K562 (cell line): ENCODE data around the gene HSD17B8. TPM values are rescaled to one million over a fixed set of nuclear protein-coding genes. Genes with fewer than 3 reads are reported as not detected.
A peak's percentile ranks its signal among the peaks of the same experiment; 100 is the strongest.

Experiments
- CBX1 ChIP-seq: sonication (generic); IDR thresholded peaks from 2 replicates; pipeline ENCODE4 v1.6.1; 2016; ENCODE audit warnings: antibody characterized with exemption, low read depth, mild to moderate bottlenecking
- FOXA3 ChIP-seq, 2 experiments: fragments of 450-650 bp in 1 of 2; sonication (generic) in 1 of 2; formaldehyde crosslinking; IDR thresholded peaks in 1 of 2; conservative IDR thresholded peaks in 1 of 2; 2 replicates each; pipeline versions ENCODE4 v1.4.0 to v1.8.0; 2020 to 2022; ENCODE audit warnings: mild to moderate bottlenecking in 2 of 2, missing genetic modification reagents in 1 of 2
- HDAC8 ChIP-seq: fragments of 450-650 bp; IDR thresholded peaks from 2 replicates; pipeline ENCODE4 v1.6.1; 2016; ENCODE audit warnings: mild to moderate bottlenecking, missing genetic modification characterization, moderate library complexity, missing compliant biosample characterization
- IFI16 ChIP-seq: fragments of 250-450 bp; sonication (Bioruptor Pico); IDR thresholded peaks from 2 replicates; pipeline ENCODE4 v2.1.2; 2022; ENCODE audit warnings: mild to moderate bottlenecking, inconsistent platforms
- KDM5B ChIP-seq: fragments of 200-600 bp; sonication (generic); IDR thresholded peaks from 2 replicates; pipeline ENCODE4 v1.6.1; 2012; ENCODE audit warnings: low read depth, mild to moderate bottlenecking, moderate library complexity, low read length, control low read depth, inconsistent platforms; ENCODE audit not compliant: insufficient replicate concordance
- MNT ChIP-seq, 2 experiments: fragments of 450-650 bp; conservative IDR thresholded peaks; 2 replicates each; pipeline ENCODE4 v1.6.1; 2017; ENCODE audit warnings: mild to moderate bottlenecking in 2 of 2, moderate library complexity in 2 of 2
- NCOA1 ChIP-seq: fragments of 450-650 bp; IDR thresholded peaks from 2 replicates; pipeline ENCODE4 v1.6.1; 2016; ENCODE audit warnings: low read depth
- NONO ChIP-seq, 2 experiments: fragments of 200-400 bp in 1 of 2; fragments of 450-650 bp in 1 of 2; formaldehyde crosslinking in 1 of 2; IDR thresholded peaks; 2 replicates each; pipeline ENCODE4 v1.6.1; 2017; ENCODE audit warnings: low read depth in 2 of 2, mild to moderate bottlenecking in 2 of 2, moderate library complexity in 2 of 2, low read length in 1 of 2
- NR2F6 ChIP-seq: fragments of 450-650 bp; formaldehyde crosslinking; IDR thresholded peaks from 2 replicates; pipeline ENCODE4 v1.4.0; 2020; ENCODE audit warnings: mild to moderate bottlenecking
- NUFIP1 ChIP-seq: fragments of 450-650 bp; IDR thresholded peaks from 2 replicates; pipeline ENCODE4 v1.6.1; 2018; ENCODE audit not compliant: partially characterized antibody
- PHB ChIP-seq: fragments of 250-450 bp; sonication (Bioruptor Pico); IDR thresholded peaks from 2 replicates; pipeline ENCODE4 v1.5.0; 2021
- POLR2A ChIP-seq: fragments of 450-650 bp; conservative IDR thresholded peaks from 2 replicates; pipeline ENCODE4 v1.6.1; 2016
- PTTG1 ChIP-seq: fragments of 450-650 bp; IDR thresholded peaks from 2 replicates; pipeline ENCODE4 v1.6.1; 2016; ENCODE audit warnings: low read depth, mild to moderate bottlenecking, missing genetic modification characterization, missing compliant biosample characterization
- SP1 ChIP-seq: sonication (generic); formaldehyde crosslinking; IDR thresholded peaks from 2 replicates; pipeline ENCODE4 v1.8.1; 2022; ENCODE audit warnings: mild to moderate bottlenecking, missing genetic modification reagents
- ZC3H8 ChIP-seq: fragments of 450-650 bp; IDR thresholded peaks from 2 replicates; pipeline ENCODE4 v1.6.1; 2017
- ZNF197 ChIP-seq: fragments of 200-800 bp; sonication (Bioruptor generic); IDR thresholded peaks from 2 replicates; pipeline ENCODE4 v1.6.1; 2016; ENCODE audit warnings: low read depth, missing genetic modification characterization, missing compliant biosample characterization
- ZNF436 ChIP-seq: fragments of 250-450, 450-650 bp; sonication (Bioruptor Pico); formaldehyde crosslinking; IDR thresholded peaks from 2 replicates; pipeline ENCODE4 v1.7.0; 2020; ENCODE audit warnings: mild to moderate bottlenecking
- ZNF444 ChIP-seq: fragments of 250-450 bp; sonication (Bioruptor Pico); IDR thresholded peaks from 2 replicates; pipeline ENCODE4 v1.4.0; 2020; ENCODE audit warnings: mild to moderate bottlenecking, moderate library complexity
- ZNF584 ChIP-seq: fragments of 200-800 bp; sonication (Bioruptor generic); IDR thresholded peaks from 2 replicates; pipeline ENCODE4 v1.6.1; 2016; ENCODE audit warnings: low read depth, mild to moderate bottlenecking, missing genetic modification characterization, missing compliant biosample characterization
- ZNF707 ChIP-seq: fragments of 250-450 bp; sonication (Bioruptor Pico); conservative IDR thresholded peaks from 2 replicates; pipeline ENCODE4 v1.8.0; 2022; ENCODE audit warnings: inconsistent platforms, mild to moderate bottlenecking, moderate library complexity
- polyA plus RNA-seq, 8 experiments: library from polyadenylated mRNA; depleted of rRNA in 4 of 8; stranded (reverse) in 5 of 8; unstranded in 3 of 8; fragments of >200 nt; fragmentation: Nextera tagmentation in 2 of 8; fragmentation: Illumina TruSeq in 1 of 8; extraction: Ambion mirVana in 2 of 8; extraction: Trizol in 1 of 8; gene quantifications; 2 replicates each; pipeline versions ENCODE4 v1.2.1 to v1.2.3, GENCODE V29; 2011 to 2014; ENCODE audit warnings: inconsistent platforms in 1 of 8, missing spikeins in 1 of 8
- total RNA-seq, 7 experiments: library from RNA; depleted of rRNA in 6 of 7; stranded (reverse); fragments of >200 nt in 6 of 7; fragmentation: Illumina TruSeq in 2 of 7; extraction: Trizol in 2 of 7; gene quantifications; 2 replicates each; pipeline versions ENCODE4 v1.2.1 to v1.2.3, GENCODE V29; 2011 to 2021; ENCODE audit warnings: low replicate concordance in 1 of 7
- TF ChIP-seq, protein P1 (sequence below), 2 experiments: IDR thresholded peaks in 1 of 2; conservative IDR thresholded peaks in 1 of 2; 2 replicates each; pipeline ENCODE4 v1.6.1; 2016; ENCODE audit warnings: low read depth in 2 of 2, mild to moderate bottlenecking in 1 of 2, missing compliant biosample characterization in 1 of 2, missing genetic modification characterization in 1 of 2, moderate library complexity in 1 of 2
- TF ChIP-seq, protein P2 (sequence below): fragments of 450-650 bp; IDR thresholded peaks from 2 replicates; pipeline ENCODE4 v1.6.1; 2016; ENCODE audit warnings: borderline replicate concordance

Gene HSD17B8
- total and polyA plus RNA-seq, 9 of the 15 experiments (the other 6 are each of a cell fraction or from before 2014, with no cell fraction given): 3.7 to 35.2 (median 14.2) TPM

DNA sequence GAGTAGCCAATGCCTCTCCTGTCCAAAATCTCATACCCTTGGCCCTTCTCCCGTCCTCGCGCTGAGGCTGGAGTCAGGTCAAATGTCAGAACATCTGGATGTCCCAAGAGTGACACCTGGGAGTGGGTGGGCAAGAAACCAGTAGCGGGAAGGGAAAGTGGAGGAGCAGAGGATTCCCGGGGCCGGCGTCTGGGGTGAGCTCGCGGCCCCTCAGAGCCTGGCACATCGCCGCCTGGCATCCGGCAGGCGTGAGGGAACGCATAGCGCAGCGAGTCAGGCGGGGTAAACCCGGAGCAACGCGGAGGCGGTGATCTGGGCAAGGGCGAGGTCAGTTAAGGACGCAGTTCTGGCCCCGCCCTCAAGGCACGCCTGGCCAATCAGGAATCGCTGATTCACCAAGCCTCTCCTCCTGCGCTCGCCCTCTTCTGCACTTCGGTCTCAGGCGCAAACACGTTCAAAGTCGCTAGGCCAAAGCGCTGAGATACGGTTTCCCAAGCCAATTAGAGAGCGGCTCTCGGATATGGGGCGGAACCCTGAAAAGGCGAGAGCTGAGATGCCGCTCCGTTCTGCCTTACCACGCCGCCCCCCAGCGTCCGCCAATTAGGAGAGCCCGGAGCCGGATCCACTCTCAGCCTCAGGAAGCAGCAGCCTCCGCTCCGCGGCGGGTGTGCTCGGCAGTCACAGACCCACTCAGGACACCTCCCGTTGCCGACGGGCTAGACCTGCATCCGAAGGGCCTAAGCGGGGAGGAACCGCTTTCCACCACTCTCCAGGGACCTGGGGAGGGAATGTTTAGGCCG, 44.7 kb downstream of the HSD17B8 start (continued):
- TF ChIP-seq MNT (conservative IDR thresholded peaks at IDR 0.05) (peak; percentile 49 to 78), FOXA3 (CRISPR knock-in tag; conservative IDR thresholded peaks at IDR 0.05 in 1 of 2, IDR thresholded peaks at IDR 0.05 in 1 of 2) (peak in 1 of 2 experiments; percentile 58; a peak in 2 of 4 replicates), NUFIP1 (no peak), ZNF584 (CRISPR knock-in tag) (no peak), ZNF444 (CRISPR knock-in tag) (no peak), NCOA1 (peak; percentile 85), CBX1 (peak; percentile 24; the same call in 1 of the 2 replicates), KDM5B (peak; percentile 88), NONO (IDR thresholded peaks at IDR 0.05; ENCODE audit: low read depth in 2 of 2, low read length in 1 of 2) (0 out of 4 replicates have a peak, but pooled peaks of 1 of the 2 experiments have one; percentile 31), IFI16 (CRISPR knock-in tag) (no peak), ZNF707 (CRISPR knock-in tag) (no peak), ZC3H8 (no peak), HDAC8 (peak; percentile 69; the same call in 1 of the 2 replicates), ZNF436 (CRISPR knock-in tag) (no peak), SP1 (CRISPR knock-in tag) (peak; percentile 94), ZNF197 (CRISPR knock-in tag) (no peak), PTTG1 (tag) (no peak), NR2F6 (CRISPR knock-in tag) (no peak), PHB (CRISPR knock-in tag) (0 out of 2 replicates have a peak, but pooled peaks have one; percentile 50), POLR2A (peak; percentile 96)
- TF ChIP-seq, protein P1, sequence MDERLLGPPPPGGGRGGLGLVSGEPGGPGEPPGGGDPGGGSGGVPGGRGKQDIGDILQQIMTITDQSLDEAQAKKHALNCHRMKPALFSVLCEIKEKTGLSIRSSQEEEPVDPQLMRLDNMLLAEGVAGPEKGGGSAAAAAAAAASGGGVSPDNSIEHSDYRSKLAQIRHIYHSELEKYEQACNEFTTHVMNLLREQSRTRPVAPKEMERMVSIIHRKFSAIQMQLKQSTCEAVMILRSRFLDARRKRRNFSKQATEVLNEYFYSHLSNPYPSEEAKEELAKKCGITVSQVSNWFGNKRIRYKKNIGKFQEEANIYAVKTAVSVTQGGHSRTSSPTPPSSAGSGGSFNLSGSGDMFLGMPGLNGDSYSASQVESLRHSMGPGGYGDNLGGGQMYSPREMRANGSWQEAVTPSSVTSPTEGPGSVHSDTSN (CRISPR knock-in tag; IDR thresholded peaks at IDR 0.05; ENCODE audit: low read depth): 0 out of 2 replicates have a peak, but pooled peaks have one; percentile 5
- TF ChIP-seq, protein P1 (tag; conservative IDR thresholded peaks at IDR 0.05; ENCODE audit: low read depth): peak; percentile 93
- TF ChIP-seq, protein P2, sequence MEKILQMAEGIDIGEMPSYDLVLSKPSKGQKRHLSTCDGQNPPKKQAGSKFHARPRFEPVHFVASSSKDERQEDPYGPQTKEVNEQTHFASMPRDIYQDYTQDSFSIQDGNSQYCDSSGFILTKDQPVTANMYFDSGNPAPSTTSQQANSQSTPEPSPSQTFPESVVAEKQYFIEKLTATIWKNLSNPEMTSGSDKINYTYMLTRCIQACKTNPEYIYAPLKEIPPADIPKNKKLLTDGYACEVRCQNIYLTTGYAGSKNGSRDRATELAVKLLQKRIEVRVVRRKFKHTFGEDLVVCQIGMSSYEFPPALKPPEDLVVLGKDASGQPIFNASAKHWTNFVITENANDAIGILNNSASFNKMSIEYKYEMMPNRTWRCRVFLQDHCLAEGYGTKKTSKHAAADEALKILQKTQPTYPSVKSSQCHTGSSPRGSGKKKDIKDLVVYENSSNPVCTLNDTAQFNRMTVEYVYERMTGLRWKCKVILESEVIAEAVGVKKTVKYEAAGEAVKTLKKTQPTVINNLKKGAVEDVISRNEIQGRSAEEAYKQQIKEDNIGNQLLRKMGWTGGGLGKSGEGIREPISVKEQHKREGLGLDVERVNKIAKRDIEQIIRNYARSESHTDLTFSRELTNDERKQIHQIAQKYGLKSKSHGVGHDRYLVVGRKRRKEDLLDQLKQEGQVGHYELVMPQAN: 0 out of 2 replicates have a peak, but pooled peaks have one; percentile 1
